Body of pancreas (tissue), 4 donors: ENCODE results near the gene PHETA1.
"Not testable (repeated sequence)": the region's sequence is repeated elsewhere in the genome, so short reads cannot be mapped to it uniquely, and the experiment has no call there.

Source experiments
- POLR2A ChIP-seq, 3 donors: fragments of 450-650 bp; IDR thresholded peaks; one replicate each; pipeline ENCODE4 v1.6.1; 2016; ENCODE audit warnings: antibody characterized with exemption in 3 of 3, mild to moderate bottlenecking in 2 of 3
- TF ChIP-seq, protein P1 (sequence below), 7 experiments: fragments of 450-650 bp in 4 of 7; fragments of 200-600 bp in 3 of 7; sonication (generic) in 3 of 7; IDR thresholded peaks; one replicate each; pipeline ENCODE4 v1.5.1; 2016 to 2019; ENCODE audit warnings: antibody characterized with exemption in 7 of 7

DNA sequence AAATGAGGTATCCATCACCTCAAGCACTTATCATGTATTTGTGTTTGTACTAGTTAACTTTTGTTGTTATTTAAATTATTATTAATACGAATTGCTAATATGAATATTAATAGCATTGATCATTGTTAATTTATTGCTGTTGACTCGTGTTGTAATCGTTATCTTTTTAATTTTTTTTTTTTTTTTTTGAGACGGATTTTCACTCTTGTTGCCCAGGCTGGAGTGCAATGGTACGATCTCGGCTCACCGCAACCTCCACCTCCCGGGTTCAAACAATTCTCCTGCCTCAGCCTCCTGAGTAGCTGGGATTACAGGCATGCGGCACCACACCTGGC, 33.6 kb upstream of the PHETA1 start:
- TF ChIP-seq, protein P1, sequence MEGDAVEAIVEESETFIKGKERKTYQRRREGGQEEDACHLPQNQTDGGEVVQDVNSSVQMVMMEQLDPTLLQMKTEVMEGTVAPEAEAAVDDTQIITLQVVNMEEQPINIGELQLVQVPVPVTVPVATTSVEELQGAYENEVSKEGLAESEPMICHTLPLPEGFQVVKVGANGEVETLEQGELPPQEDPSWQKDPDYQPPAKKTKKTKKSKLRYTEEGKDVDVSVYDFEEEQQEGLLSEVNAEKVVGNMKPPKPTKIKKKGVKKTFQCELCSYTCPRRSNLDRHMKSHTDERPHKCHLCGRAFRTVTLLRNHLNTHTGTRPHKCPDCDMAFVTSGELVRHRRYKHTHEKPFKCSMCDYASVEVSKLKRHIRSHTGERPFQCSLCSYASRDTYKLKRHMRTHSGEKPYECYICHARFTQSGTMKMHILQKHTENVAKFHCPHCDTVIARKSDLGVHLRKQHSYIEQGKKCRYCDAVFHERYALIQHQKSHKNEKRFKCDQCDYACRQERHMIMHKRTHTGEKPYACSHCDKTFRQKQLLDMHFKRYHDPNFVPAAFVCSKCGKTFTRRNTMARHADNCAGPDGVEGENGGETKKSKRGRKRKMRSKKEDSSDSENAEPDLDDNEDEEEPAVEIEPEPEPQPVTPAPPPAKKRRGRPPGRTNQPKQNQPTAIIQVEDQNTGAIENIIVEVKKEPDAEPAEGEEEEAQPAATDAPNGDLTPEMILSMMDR (IDR thresholded peaks at IDR 0.05) = not testable (repeated sequence)
- not testable (repeated sequence) for TF ChIP-seq POLR2A (IDR thresholded peaks at IDR 0.05)
